ENCODE measurements around the gene PTPRM.

GRCh38 chr18:8121101-8121500 is 554.0 kb downstream of the PTPRM start:
- TF ChIP-seq CTCF (IDR thresholded peaks at IDR 0.05; ENCODE audit: control extremely low read depth in 1 of 3, insufficient read depth in 1 of 3, low read depth in 1 of 3, low read length in 3 of 3) (no peak), POLR2A (IDR thresholded peaks at IDR 0.05; ENCODE audit: control extremely low read depth in 1 of 2, low read depth in 2 of 2, low read length in 2 of 2) (no peak), TBP (IDR thresholded peaks at IDR 0.05; ENCODE audit: low read depth, low read length) (no peak), ATF3 (IDR thresholded peaks at IDR 0.05; ENCODE audit: insufficient read depth, low read depth, low read length) (no peak), SP1 (IDR thresholded peaks at IDR 0.05; ENCODE audit: low read depth, low read length) (no peak), EP300 (IDR thresholded peaks at IDR 0.05; ENCODE audit: borderline replicate concordance in 1 of 2, low read depth in 2 of 2, low read length in 2 of 2) (no peak), MAX (IDR thresholded peaks at IDR 0.05) (no peak), POLR2AphosphoS5 (IDR thresholded peaks at IDR 0.05; ENCODE audit: low read depth, low read length) (no peak), FOSL1 (IDR thresholded peaks at IDR 0.05; ENCODE audit: insufficient read depth, low read depth, low read length) (no peak), CREB1 (IDR thresholded peaks at IDR 0.05) (no peak), USF2 (IDR thresholded peaks at IDR 0.05; ENCODE audit: low read length) (no peak), EZH2 (IDR thresholded peaks at IDR 0.05; ENCODE audit: low read depth, low read length, severe bottlenecking) (no peak)
